ENCODE data around the gene ATG14. TPM values are rescaled to one million over a fixed set of nuclear protein-coding genes. Genes with fewer than 3 reads are reported as not detected.

The ATG14 gene
- total RNA-seq, 4 donors from 2014 or later: 6.1 to 26.5 (median 13.0) TPM

DNA sequence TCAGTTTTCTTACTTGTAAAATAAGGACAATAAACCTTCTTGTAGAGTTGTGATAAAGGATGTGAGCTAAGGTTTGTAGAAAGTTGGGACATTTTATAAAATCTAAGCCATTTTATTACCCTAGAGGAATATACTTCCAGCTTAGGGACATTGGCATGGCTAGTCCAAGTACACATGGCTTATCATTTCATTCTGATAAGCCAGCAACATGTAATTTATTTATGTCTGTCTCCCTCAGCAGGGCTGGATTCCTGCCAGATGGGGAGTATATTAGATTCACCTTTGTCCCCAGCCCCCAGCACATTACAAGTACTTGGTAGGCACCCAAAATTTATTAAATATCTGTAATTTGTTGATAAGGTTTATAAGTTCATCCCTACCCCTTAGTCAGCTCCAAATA is 6.3 kb upstream of the ATG14 start:
- Histone ChIP-seq H3K27ac (no peak overlapping the region), H3K27me3 (no peaks in the 10 kb centered on the region), H3K4me3 (no peak overlapping the region), H3K9me3 (no peaks in the 10 kb centered on the region), H3K36me3 (no peaks in the 10 kb centered on the region), H3K4me1 (no peaks in the 10 kb centered on the region)
- no peak for DNase-seq
- TF ChIP-seq, protein P1, sequence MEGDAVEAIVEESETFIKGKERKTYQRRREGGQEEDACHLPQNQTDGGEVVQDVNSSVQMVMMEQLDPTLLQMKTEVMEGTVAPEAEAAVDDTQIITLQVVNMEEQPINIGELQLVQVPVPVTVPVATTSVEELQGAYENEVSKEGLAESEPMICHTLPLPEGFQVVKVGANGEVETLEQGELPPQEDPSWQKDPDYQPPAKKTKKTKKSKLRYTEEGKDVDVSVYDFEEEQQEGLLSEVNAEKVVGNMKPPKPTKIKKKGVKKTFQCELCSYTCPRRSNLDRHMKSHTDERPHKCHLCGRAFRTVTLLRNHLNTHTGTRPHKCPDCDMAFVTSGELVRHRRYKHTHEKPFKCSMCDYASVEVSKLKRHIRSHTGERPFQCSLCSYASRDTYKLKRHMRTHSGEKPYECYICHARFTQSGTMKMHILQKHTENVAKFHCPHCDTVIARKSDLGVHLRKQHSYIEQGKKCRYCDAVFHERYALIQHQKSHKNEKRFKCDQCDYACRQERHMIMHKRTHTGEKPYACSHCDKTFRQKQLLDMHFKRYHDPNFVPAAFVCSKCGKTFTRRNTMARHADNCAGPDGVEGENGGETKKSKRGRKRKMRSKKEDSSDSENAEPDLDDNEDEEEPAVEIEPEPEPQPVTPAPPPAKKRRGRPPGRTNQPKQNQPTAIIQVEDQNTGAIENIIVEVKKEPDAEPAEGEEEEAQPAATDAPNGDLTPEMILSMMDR (IDR thresholded peaks at IDR 0.05): no peak
- no peak for TF ChIP-seq POLR2A (IDR thresholded peaks at IDR 0.05)
- intact Hi-C loops (cut with DNase I; ENCODE audit: low total_unique reads): no loop called here

DNA sequence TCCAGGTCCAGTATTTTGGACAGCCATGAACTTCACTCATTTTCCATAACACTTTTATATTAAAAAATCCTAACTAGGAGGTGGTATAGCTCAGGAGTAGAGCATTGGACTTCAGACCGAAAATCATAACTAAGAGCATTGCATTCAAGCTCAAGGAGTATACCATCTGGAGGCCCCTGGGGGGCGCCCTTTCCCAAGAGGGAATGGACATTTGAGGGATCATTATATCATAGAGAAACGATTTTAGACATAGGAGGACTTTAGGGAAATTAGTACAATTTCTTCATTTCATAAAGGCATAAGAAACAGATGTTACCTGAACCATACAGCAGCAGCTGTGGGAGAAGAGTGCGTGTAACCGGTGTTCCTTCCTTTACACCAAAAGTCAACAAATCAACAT is 5.2 kb upstream of the ATG14 start:
- Histone ChIP-seq H3K27me3 (no peaks in the 10 kb centered on the region), H3K27ac (no peak overlapping the region), H3K4me1 (no peaks in the 10 kb centered on the region), H3K9me3 (no peaks in the 10 kb centered on the region), H3K4me3 (no peak overlapping the region), H3K36me3 (no peaks in the 10 kb centered on the region)
- no peak for TF ChIP-seq POLR2A (IDR thresholded peaks at IDR 0.05)
- TF ChIP-seq, protein P1 (IDR thresholded peaks at IDR 0.05): no peak
- DNase-seq: no peak
- intact Hi-C loops (cut with DNase I; ENCODE audit: low total_unique reads): no loop called here

- no peak for TF ChIP-seq POLR2A (IDR thresholded peaks at IDR 0.05)
- TF ChIP-seq, protein P1 (IDR thresholded peaks at IDR 0.05): no peak
- H3K36me3 ChIP-seq: no peaks in the 10 kb centered on the region
- H3K27me3 ChIP-seq: no peaks in the 10 kb centered on the region
- peaks cover 0 to 4% of the 10 kb centered on the region in 2 donors for H3K4me1 ChIP-seq
- intact Hi-C loops (cut with DNase I; ENCODE audit: low total_unique reads): no loop called here
- no peaks in the 10 kb centered on the region for H3K9me3 ChIP-seq
- DNase-seq: no peak
- H3K27ac ChIP-seq: no peak overlapping the region
- no peak overlapping the region for H3K4me3 ChIP-seq
Measured at GRCh38 chr14:55414551-55414950, 2.9 kb upstream of the ATG14 start.

- no peaks in the 10 kb centered on the region for H3K9me3 ChIP-seq
- H3K27me3 ChIP-seq: no peaks in the 10 kb centered on the region
- intact Hi-C loops (cut with DNase I; ENCODE audit: low total_unique reads): no loop called here
- H3K4me3 ChIP-seq: no peak overlapping the region
- H3K4me1 ChIP-seq: peaks cover 0 to 4% of the 10 kb centered on the region in 2 donors
- no peak for TF ChIP-seq POLR2A (IDR thresholded peaks at IDR 0.05)
- TF ChIP-seq, protein P1 (IDR thresholded peaks at IDR 0.05): no peak
- peak overlapping the region; percentile 83 to 87 for H3K27ac ChIP-seq
- DNase-seq: no peak
- H3K36me3 ChIP-seq: no peaks in the 10 kb centered on the region
Measured at GRCh38 chr14:55412676-55413075, 1.0 kb upstream of the ATG14 start.

- Histone ChIP-seq H3K4me3 (peak overlapping the region; percentile 84 to 93), H3K9me3 (no peaks in the 10 kb centered on the region), H3K36me3 (no peaks in the 10 kb centered on the region), H3K4me1 (peaks cover 0 to 4% of the 10 kb centered on the region in 2 donors), H3K27me3 (no peaks in the 10 kb centered on the region), H3K27ac (peak overlapping the region; percentile 83 to 87)
- intact Hi-C loops (cut with DNase I; ENCODE audit: low total_unique reads): no loop called here
- DNase-seq: no peak
- TF ChIP-seq, protein P1 (IDR thresholded peaks at IDR 0.05): no peak
- TF ChIP-seq POLR2A (IDR thresholded peaks at IDR 0.05): no peak
Measured at GRCh38 chr14:55410876-55411275, 754 bp downstream of the ATG14 start.

Measured in uterus (tissue), 4 donors.